ENCODE data around the gene YPEL2.

YPEL2 gene

DNA sequence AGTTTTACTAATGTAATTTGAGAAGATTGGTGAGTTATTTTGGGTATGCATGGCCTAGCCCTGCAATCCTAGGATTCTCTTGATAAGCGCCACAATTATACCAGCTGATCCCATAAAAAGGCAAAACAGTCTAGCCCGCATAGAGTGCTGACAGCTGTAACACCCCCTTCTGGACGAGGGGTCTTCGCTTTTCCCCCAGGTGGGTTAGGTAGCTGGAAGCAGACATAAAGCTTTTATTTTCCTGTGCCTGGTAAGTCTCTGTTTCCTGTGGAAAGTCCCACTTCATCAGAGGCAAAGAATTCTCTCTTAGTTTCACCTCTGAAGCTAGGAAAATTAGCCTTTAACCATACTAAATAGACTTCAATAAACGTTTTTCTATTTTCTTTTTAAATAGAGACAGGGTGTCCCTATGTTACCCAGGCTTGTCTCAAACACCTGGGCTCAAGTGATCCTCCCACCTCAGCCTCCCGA, 108.3 kb downstream of the YPEL2 start:
- no peak overlapping the region for H3K9ac ChIP-seq (ENCODE audit: low read length)
- peaks cover 2 to 8% of the 10 kb centered on the region in 2 experiments for H3K4me1 ChIP-seq (ENCODE audit: control insufficient read depth in 1 of 2, insufficient read depth in 2 of 2, low read length in 2 of 2)

DNA sequence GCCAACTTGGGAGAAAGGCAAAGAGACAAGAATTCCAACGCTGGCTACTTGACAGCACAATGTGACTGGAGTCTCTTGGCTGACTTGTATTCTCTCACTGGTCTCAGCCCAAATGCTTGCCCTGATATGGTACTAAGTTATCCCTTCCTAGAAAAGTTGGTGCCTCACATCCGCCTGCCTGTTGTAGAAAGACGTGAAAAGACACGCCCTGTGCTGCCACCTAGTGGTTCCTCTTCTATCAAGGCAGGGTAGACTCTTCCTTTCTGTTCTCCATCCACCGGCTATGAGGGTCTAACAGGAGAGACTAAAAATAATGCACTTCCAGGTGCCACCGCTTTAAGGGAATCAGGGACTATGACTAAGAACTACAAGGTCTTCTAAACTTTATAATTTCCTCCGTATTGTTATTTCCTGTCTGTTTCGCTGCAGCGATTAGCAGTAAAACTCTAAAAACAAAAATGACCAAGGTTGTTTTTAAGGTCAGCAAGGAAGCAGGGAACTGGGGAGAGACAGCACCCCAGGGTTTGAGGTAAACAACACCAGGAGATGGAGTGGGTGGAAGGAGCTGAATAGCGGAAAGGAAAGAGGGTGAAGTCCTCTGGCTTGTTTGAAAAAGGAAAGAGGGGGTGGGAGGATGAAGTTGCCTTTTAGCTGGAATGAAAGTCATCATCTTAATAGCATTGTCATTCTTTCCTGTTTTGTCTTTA, 109.5 kb downstream of the YPEL2 start:
- H3K18ac ChIP-seq (ENCODE audit: low read length), result no peak overlapping the region
- no peaks in the 10 kb centered on the region for H3K36me3 ChIP-seq (ENCODE audit: control insufficient read depth in 1 of 2, insufficient read depth in 2 of 2, low read length in 2 of 2)
- H3K4me3 ChIP-seq (ENCODE audit: low read depth, low read length), result no peak overlapping the region
- no CpG with 5 or more reads among the region's 10 CpGs for WGBS (ENCODE audit: extremely low coverage, insufficient coverage, insufficient read length)
- no peak overlapping the region for H4K12ac ChIP-seq (ENCODE audit: low read depth, low read length)
- no peak overlapping the region for H3K4me2 ChIP-seq (ENCODE audit: low read length)
- no peak overlapping the region for H2BK120ac ChIP-seq (ENCODE audit: insufficient read depth, low read length, poor library complexity)
- no peak overlapping the region for H4K8ac ChIP-seq (ENCODE audit: low read depth, low read length)
- no peak overlapping the region for H3K23ac ChIP-seq (ENCODE audit: low read length)
- peaks cover 7% of the 10 kb centered on the region for H3K79me1 ChIP-seq (ENCODE audit: low read length)
- DNase-seq, result peak; percentile 88 to 97
- H2AFZ ChIP-seq (ENCODE audit: insufficient read depth, low read length, poor library complexity), result no peak overlapping the region
- no peak overlapping the region for H2BK12ac ChIP-seq (ENCODE audit: low read length)
- H3K27ac ChIP-seq (ENCODE audit: low read depth, low read length), result no peak overlapping the region
- H3K14ac ChIP-seq (ENCODE audit: low read length), result no peak overlapping the region
- H3K4ac ChIP-seq (ENCODE audit: low read depth, low read length), result no peak overlapping the region
- no peaks in the 10 kb centered on the region for H3K9me3 ChIP-seq (ENCODE audit: insufficient read depth, low read depth, low read length)
- H3K27me3 ChIP-seq (ENCODE audit: insufficient read depth, low read length), result no peaks in the 10 kb centered on the region
- no peak overlapping the region for H3K9ac ChIP-seq (ENCODE audit: low read length)
- no peak overlapping the region for H2BK5ac ChIP-seq (ENCODE audit: low read depth, low read length, poor library complexity)
- H3K79me2 ChIP-seq (ENCODE audit: control insufficient read depth, insufficient read depth, low read length, poor library complexity), result no peaks in the 10 kb centered on the region
- H3K4me1 ChIP-seq (ENCODE audit: control insufficient read depth in 1 of 2, insufficient read depth in 2 of 2, low read length in 2 of 2), result peaks cover 2 to 8% of the 10 kb centered on the region in 2 experiments
- H2AK5ac ChIP-seq (ENCODE audit: low read length), result no peak overlapping the region
- H4K91ac ChIP-seq (ENCODE audit: low read depth, low read length), result no peak overlapping the region

More for the DNA sequence above, 108.3 kb downstream of the YPEL2 start:
- H2BK5ac ChIP-seq (ENCODE audit: low read depth, low read length, poor library complexity), result peak overlapping the region; percentile 52
- peak overlapping the region; percentile 44 for H2AK5ac ChIP-seq (ENCODE audit: low read length)
- no peaks in the 10 kb centered on the region for H3K27me3 ChIP-seq (ENCODE audit: insufficient read depth, low read length)
- no CpG with 5 or more reads among the region's 6 CpGs for WGBS (ENCODE audit: extremely low coverage, insufficient coverage, insufficient read length)
- no peak overlapping the region for H3K4ac ChIP-seq (ENCODE audit: low read depth, low read length)
- no peak overlapping the region for H3K14ac ChIP-seq (ENCODE audit: low read length)
- peak; percentile 3 to 57 for DNase-seq
- H3K18ac ChIP-seq (ENCODE audit: low read length), result no peak overlapping the region
- no peaks in the 10 kb centered on the region for H3K79me2 ChIP-seq (ENCODE audit: control insufficient read depth, insufficient read depth, low read length, poor library complexity)
- H2AFZ ChIP-seq (ENCODE audit: insufficient read depth, low read length, poor library complexity), result no peak overlapping the region
- no peak overlapping the region for H3K27ac ChIP-seq (ENCODE audit: low read depth, low read length)
- H3K4me3 ChIP-seq (ENCODE audit: low read depth, low read length), result no peak overlapping the region
- no peaks in the 10 kb centered on the region for H3K36me3 ChIP-seq (ENCODE audit: control insufficient read depth in 1 of 2, insufficient read depth in 2 of 2, low read length in 2 of 2)
- peak overlapping the region; percentile 69 for H4K8ac ChIP-seq (ENCODE audit: low read depth, low read length)
- no peak overlapping the region for H4K12ac ChIP-seq (ENCODE audit: low read depth, low read length)
- no peak overlapping the region for H3K4me2 ChIP-seq (ENCODE audit: low read length)
- H3K23ac ChIP-seq (ENCODE audit: low read length), result no peak overlapping the region
- H4K91ac ChIP-seq (ENCODE audit: low read depth, low read length), result peak overlapping the region; percentile 79
- H2BK12ac ChIP-seq (ENCODE audit: low read length), result no peak overlapping the region
- H3K79me1 ChIP-seq (ENCODE audit: low read length), result peaks cover 7% of the 10 kb centered on the region
- H3K9me3 ChIP-seq (ENCODE audit: insufficient read depth, low read depth, low read length), result no peaks in the 10 kb centered on the region
- H2BK120ac ChIP-seq (ENCODE audit: insufficient read depth, low read length, poor library complexity), result peak overlapping the region; percentile 64

DNA sequence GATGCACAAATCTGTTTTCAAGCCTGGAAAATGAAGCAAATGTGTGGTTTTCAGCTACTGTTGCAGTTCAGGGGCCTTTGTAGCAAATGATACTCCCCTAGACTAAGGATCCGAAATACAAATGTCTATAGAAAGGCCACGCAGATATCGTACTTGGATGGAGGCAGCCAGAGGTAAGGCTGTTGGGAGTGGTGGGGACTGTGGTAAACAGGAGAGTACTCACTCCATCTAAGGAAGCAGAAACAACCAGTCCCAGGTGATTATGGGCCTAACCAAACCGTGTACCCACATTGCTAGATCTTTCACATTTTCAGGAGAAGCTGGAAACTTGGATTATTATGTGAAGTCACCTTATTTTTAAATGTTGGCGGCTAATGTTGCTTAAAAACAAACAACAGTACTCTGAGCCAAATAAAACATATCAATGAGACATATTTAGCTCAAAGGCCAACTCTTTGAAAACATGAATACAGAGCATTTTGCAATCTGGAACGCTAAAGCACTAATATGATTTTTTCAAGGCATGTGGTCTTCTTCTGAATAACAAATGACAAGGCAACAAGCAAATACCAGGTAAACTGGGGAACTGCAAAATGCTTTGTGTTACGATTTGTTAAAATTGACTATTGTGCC, 110.1 kb downstream of the YPEL2 start:
- no peak overlapping the region for H2BK12ac ChIP-seq (ENCODE audit: low read length)
- no peak overlapping the region for H3K4ac ChIP-seq (ENCODE audit: low read depth, low read length)
- no peak overlapping the region for H3K4me3 ChIP-seq (ENCODE audit: low read depth, low read length)
- H2AFZ ChIP-seq (ENCODE audit: insufficient read depth, low read length, poor library complexity), result no peak overlapping the region
- H3K36me3 ChIP-seq (ENCODE audit: control insufficient read depth in 1 of 2, insufficient read depth in 2 of 2, low read length in 2 of 2), result no peaks in the 10 kb centered on the region
- H3K18ac ChIP-seq (ENCODE audit: low read length), result no peak overlapping the region
- H2AK5ac ChIP-seq (ENCODE audit: low read length), result no peak overlapping the region
- H3K9ac ChIP-seq (ENCODE audit: low read length), result no peak overlapping the region
- no peak overlapping the region for H3K23ac ChIP-seq (ENCODE audit: low read length)
- H4K12ac ChIP-seq (ENCODE audit: low read depth, low read length), result no peak overlapping the region
- H3K14ac ChIP-seq (ENCODE audit: low read length), result no peak overlapping the region
- no peaks in the 10 kb centered on the region for H3K9me3 ChIP-seq (ENCODE audit: insufficient read depth, low read depth, low read length)
- no peaks in the 10 kb centered on the region for H3K79me2 ChIP-seq (ENCODE audit: control insufficient read depth, insufficient read depth, low read length, poor library complexity)
- no peak overlapping the region for H4K8ac ChIP-seq (ENCODE audit: low read depth, low read length)
- peaks cover 2 to 8% of the 10 kb centered on the region in 2 experiments for H3K4me1 ChIP-seq (ENCODE audit: control insufficient read depth in 1 of 2, insufficient read depth in 2 of 2, low read length in 2 of 2)
- no peak overlapping the region for H2BK5ac ChIP-seq (ENCODE audit: low read depth, low read length, poor library complexity)
- no peak overlapping the region for H3K27ac ChIP-seq (ENCODE audit: low read depth, low read length)
- no peak for DNase-seq
- WGBS (ENCODE audit: extremely low coverage, insufficient coverage, insufficient read length), result no CpG with 5 or more reads among the region's 7 CpGs
- H3K79me1 ChIP-seq (ENCODE audit: low read length), result peaks cover 7% of the 10 kb centered on the region
- no peaks in the 10 kb centered on the region for H3K27me3 ChIP-seq (ENCODE audit: insufficient read depth, low read length)
- H4K91ac ChIP-seq (ENCODE audit: low read depth, low read length), result no peak overlapping the region
- H2BK120ac ChIP-seq (ENCODE audit: insufficient read depth, low read length, poor library complexity), result no peak overlapping the region
- no peak overlapping the region for H3K4me2 ChIP-seq (ENCODE audit: low read length)

DNA sequence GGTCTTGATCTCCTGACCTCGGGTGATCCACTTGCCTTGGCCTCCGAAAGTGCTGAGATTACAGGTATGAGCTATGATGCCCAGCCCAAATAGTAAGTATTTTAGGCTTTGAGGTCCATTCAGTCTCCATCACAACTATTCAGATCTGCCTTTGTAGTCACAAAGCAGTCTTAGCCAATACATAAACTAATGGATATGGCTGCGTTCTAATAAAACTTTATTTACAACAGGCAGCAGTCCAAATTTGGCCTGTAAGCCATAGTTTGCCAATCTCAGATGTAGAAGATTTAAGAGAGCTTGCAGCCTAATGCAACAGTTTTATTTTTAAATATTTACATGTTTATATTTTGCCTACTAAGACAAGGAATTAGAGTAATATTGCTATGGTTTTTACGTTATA, 111.7 kb downstream of the YPEL2 start:
- Histone ChIP-seq H2AK5ac (ENCODE audit: low read length) (no peak overlapping the region), H3K27ac (ENCODE audit: low read depth, low read length) (no peak overlapping the region), H4K12ac (ENCODE audit: low read depth, low read length) (no peak overlapping the region), H3K4me2 (ENCODE audit: low read length) (no peak overlapping the region), H2AFZ (ENCODE audit: insufficient read depth, low read length, poor library complexity) (no peak overlapping the region), H3K4me1 (ENCODE audit: control insufficient read depth in 1 of 2, insufficient read depth in 2 of 2, low read length in 2 of 2) (peaks cover 2 to 8% of the 10 kb centered on the region in 2 experiments), H3K79me2 (ENCODE audit: control insufficient read depth, insufficient read depth, low read length, poor library complexity) (no peaks in the 10 kb centered on the region), H3K4ac (ENCODE audit: low read depth, low read length) (no peak overlapping the region), H3K23ac (ENCODE audit: low read length) (no peak overlapping the region), H3K79me1 (ENCODE audit: low read length) (peaks cover 7% of the 10 kb centered on the region), H3K36me3 (ENCODE audit: control insufficient read depth in 1 of 2, insufficient read depth in 2 of 2, low read length in 2 of 2) (no peaks in the 10 kb centered on the region), H3K14ac (ENCODE audit: low read length) (no peak overlapping the region), H3K4me3 (ENCODE audit: low read depth, low read length) (no peak overlapping the region), H3K27me3 (ENCODE audit: insufficient read depth, low read length) (no peaks in the 10 kb centered on the region), H4K8ac (ENCODE audit: low read depth, low read length) (no peak overlapping the region), H4K91ac (ENCODE audit: low read depth, low read length) (no peak overlapping the region), H3K9ac (ENCODE audit: low read length) (no peak overlapping the region), H2BK12ac (ENCODE audit: low read length) (no peak overlapping the region), H3K9me3 (ENCODE audit: insufficient read depth, low read depth, low read length) (no peaks in the 10 kb centered on the region), H2BK5ac (ENCODE audit: low read depth, low read length, poor library complexity) (no peak overlapping the region), H3K18ac (ENCODE audit: low read length) (no peak overlapping the region), H2BK120ac (ENCODE audit: insufficient read depth, low read length, poor library complexity) (no peak overlapping the region)
- DNase-seq, result no peak
- no CpG with 5 or more reads among the region's 4 CpGs for WGBS (ENCODE audit: extremely low coverage, insufficient coverage, insufficient read length)
